Stimulated activated CD4-positive, alpha-beta T cell treated with anti-CD3 and anti-CD28 coated beads, TNF-alpha, amount 100 ng/mL, for 48 hours (primary cell): ENCODE measurements around the gene CD80.
"Not testable (repeated sequence)": the region's sequence is repeated elsewhere in the genome, so short reads cannot be mapped to it uniquely, and the experiment has no call there.

Experiments used
- DNase-seq, 3 donors: peaks; one replicate each; pipeline ENCODE4 v3.0.0-alpha.2; 2020; ENCODE audit warnings: low read depth in 3 of 3

Gene CD80

DNA sequence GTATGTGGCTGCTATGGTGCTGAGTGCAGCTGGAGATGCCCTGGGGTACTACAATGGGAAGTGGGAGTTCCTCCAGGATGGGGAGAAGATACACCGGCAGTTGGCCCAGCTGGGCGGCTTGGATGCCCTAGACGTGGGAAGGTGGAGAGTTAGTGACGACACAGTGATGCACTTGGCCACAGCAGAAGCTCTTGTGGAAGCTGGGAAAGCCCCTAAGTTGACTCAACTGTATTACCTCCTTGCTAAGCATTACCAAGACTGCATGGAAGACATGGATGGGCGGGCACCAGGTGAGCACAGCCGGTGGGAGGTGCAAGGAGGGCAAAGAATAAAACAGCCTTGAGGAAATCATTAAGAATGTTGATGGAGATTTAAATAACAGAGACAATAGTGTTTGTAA, 22.8 kb upstream of the CD80 start:
- DNase-seq = no peak

DNA sequence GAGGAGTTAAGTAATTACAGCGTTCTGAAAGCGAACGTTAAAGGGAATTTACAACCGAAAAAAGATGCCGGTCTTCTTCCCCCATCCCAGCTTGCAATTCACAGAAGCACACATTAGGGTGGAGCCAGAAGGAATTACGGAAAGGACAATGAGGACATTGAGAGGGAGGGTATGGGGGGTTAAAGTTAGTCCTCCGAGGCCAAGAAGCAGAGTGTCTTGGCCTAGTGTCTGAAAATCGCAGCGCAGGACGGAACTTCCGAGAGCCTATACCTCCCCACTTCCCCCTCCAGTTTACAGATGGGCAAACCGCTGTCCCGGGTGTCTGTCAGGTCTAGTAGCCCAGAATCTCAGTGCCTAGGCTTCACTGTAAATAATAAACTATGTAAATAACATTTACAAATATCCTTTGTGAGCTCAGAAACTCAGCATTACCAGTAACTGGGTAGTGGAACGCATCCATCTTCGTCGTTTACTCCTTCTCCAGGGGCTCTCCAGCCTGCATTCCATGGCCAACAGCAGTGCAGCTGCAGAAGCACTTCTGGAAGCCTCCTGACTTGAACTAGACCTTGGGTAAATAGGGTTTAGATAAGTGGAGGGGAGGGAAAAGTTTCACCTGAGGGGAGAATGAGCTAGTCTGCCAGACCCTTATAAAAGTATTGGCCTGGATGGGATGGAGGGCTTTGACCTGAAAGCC, 20.8 kb upstream of the CD80 start:
- no peak for DNase-seq

DNA sequence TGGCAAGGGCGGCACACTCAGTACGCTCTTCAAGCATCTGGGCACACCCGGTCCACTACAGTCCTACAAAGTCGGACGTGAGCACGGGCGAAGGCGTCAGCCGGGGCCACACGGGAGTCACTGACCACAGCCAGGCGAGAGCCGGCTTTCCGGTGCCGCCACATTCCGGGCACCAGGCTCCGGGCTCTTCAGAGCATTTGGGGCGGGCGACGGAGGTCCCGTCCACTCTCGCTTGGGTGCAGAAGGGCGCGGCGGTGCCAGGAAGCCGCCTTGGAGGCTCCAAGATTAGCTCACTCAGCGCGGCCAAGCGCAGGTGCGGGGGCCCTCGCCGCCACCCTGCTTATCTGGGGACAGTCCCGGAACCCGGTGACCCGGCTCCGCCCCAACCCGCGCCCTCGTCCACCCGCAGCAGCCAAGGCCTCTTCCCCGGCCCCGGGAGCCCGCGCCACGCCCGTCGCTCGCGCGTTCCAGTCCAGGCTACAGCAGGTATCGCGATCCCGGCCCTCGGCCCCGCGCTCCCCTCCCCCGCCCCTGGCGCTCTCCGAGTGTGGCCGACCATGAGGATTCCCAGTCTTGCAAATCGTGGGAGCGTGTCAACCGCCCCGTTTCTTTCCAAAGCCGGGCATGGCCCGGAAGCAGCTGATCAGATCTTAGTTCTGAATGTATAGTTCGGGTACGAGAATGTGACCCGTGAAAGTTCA, 20.1 kb upstream of the CD80 start, which contains the start of gene ADPRH:
ADPRH (plus strand) TSS at position 127 of the 701 bp plus-strand sequence. CDS start 2,678 bp downstream, outside the sequence.
- DNase-seq = peak in 1 of 3 donors; percentile 44

DNA sequence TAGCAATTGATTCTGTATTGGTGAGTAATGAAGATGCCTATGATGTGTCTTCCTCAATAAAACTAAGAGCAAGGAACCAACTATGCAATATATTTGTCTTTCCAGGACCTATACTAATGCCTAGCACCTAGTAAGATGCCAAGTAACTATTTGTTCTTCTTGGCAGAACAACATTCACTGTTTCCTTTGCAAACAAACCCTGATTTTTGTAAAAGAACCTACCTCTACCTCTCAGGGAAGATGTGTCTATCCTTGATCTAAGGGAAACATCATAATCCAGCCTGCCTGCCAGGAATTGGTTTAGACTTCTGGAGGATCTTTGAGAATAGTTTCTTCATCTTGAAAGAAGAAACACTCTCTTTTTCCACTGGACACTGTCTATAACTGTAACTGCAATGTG, 16.1 kb upstream of the CD80 start:
- no peak for DNase-seq

DNA sequence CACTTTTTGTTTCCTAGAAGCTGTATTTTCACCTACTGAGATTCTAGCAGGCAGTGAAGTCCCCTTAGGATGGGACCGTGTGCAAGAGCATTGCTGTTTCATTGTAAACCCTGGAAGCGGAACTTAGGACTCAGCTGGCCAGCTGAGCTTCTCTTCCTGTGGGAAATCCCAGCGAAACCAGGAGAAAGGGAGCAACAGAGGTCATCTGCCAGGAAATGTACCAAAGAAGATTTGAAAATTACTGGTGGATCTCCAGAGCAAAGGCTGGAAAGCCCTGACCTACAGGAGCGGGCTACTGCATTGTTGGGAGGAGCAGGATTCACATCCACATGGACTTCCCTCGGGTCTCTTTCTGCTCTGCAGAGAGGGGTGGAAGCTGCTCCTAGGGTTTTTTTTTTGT, 12.3 kb upstream of the CD80 start:
- DNase-seq = no peak

DNA sequence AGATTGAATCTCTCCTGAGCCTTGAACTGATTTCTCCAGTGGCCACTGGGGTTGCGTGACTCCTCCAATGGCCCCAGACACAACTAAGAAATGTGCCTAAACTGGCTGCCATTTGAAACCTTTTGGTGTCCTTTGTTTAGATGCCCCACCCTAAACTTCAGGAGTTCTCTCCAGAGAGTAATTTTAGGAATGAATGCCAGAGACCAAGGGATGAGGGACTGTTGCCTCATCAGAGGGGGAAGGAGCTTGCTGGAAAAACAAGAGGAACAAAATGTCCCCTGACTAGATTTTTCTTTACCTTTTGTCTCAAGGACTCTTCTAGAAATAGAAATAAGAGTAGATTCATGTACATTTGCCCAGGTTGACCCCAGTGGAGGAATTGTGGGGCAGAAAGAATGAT, 11.8 kb upstream of the CD80 start:
- no peak for DNase-seq

DNA sequence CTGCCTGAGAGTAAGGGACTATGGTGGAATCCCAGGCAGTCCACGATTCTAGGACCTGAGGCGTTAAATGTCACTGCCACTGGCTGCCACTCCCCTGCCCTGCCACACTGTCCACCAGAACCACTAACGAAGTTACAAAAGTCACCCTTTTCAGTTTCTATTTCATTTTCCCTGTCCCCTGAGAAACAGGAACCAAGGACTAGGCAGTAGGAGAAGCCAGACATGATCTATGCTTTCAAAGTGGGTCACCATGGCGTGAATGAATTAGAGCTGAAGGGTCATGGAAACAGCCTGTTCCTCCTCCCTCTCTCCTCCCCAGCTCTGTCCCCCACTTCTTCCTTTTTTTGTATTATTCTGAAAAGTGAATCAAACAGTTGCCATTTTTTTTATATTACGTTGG, 10.8 kb upstream of the CD80 start:
- DNase-seq = no peak

DNA sequence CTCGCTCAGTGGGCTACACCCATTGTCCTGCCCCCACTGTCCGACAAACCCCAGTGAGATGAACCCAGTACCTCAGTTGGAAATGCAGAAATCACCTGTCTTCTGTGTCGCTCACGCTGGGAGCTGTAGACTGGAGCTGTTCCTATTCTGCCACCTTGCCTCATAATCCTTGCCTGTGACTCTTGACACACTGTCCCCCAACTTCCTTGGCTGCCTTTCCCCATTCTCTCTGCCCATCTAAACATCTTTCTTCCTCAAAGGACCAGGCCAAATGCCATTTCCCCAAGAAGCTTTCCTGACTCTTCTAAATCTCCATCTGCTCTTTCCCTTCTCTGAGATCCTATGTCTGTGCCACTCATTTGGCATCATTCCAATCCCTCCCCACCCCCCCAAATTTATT, 9.7 kb upstream of the CD80 start:
- no peak for DNase-seq

DNA sequence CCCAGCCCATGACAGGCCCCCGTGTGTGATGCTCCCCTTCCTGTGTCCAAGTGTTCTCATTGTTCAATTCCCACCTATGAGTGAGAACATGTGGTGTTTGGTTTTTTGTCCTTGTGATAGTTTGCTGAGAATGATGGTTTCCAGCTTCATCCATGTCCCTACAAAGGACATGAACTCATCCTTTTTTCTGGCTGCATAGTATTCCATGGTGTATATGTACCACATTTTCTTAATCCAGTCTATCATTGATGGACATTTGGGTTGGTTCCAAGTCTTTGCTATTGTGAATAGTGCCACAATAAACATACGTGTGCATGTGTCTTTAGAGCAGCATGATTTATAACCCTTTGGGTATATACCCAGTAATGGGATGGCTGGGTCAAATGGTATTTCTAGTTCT, 3.9 kb upstream of the CD80 start:
- not testable (repeated sequence) for DNase-seq

DNA sequence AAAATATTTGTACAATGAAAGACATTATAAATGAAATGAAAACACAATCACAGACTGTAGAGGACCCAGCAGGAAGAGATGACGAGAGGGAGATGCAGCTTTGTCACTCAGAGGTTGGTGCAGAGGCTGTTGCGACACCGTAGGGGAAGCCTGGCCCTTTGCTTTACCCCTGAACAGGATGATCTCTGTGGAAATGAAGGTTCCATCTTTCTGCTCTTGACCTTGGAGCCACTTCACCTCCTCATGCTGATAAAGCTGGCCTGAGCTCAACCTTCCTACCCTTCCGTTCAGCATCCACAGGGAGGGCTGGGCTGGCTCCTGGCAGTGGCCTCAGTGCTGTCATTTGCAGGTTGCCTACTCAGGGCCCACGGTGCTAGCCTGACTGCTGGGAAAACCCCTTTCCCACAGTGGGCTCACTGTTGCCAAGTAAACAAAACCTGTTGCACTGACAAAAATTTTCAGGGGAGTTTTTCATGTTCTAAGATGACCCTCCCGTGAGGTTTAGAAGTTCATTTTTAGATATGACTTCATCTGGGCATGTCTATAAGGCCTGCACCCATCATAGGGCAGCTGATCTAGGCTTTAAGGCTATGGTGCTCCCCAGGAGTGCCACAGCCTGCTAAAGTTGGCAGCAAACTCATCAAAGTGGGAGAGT, 3.0 kb upstream of the CD80 start:
- peak in 1 of 3 donors; percentile 11 for DNase-seq

DNA sequence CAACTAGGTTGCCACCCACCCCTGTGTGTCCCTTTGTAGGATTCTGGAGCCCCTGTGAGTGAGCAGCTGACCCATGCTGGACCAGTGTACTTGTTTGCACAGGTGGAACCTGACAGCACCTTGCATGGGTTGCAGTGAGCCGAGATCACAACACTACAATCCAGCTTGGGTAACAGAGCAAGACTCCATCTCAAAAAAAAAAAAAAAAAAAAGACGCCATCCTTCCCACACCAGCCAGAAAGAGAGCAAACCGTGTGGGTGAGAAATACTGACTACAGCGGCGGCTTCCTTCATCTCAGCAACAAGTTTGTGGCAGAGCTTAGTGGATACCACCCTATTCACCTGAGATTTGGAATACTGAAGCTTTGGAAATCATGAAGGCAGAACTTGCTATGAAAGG, 746 bp upstream of the CD80 start:
- no peak for DNase-seq

DNA sequence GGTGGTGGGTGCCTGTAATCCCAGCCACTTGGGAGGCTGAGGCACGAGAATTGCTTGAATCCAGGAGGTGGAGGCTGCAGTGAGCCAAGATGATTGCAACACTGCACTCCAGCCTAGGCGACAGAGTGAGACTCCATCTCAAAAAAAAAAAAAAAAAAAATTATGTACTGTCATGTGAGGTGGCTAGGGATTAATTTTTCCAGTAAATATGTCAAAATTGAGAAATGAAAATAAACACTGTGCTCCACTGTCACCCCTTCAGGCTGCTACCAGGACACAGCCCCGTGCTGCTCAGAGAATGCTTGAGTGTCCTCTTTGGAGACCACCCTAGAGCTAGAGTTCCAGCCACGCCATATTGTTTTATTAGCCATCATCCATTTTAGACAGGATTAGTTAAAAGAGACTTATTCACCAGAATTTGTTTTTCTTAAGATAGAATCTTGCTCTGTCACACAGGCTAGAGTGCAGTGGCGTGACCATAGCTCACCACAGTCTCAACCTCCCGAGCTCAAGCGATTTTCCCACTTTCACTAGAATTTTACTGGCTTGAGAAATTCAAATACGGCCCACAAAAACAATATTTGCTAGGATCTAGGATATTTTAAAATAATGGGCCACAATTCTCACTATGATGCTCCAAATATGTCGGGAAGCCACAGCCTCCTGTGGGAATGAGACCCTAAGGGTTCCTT, 642 bp downstream of the CD80 start:
- DNase-seq = no peak

DNA sequence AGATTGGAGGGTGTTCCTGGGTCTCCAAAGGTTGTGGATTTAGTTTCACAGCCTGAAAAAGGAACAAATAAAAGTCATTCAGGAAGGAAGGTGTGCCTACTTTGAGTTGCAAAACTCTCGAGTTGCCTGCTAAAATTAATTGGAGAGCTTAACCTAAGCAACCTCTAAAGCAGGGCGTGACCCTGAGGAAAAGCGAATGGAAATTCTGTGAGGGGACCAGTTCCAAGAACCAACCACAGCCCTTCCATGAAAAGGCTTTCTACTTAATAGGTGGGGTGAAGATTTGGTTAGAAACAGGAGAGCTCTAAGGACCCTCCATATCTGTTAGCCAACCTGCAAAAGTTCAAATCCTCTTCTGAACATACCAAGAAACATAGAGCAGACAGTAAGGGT, 1.5 kb downstream of the CD80 start:
- no peak for DNase-seq

DNA sequence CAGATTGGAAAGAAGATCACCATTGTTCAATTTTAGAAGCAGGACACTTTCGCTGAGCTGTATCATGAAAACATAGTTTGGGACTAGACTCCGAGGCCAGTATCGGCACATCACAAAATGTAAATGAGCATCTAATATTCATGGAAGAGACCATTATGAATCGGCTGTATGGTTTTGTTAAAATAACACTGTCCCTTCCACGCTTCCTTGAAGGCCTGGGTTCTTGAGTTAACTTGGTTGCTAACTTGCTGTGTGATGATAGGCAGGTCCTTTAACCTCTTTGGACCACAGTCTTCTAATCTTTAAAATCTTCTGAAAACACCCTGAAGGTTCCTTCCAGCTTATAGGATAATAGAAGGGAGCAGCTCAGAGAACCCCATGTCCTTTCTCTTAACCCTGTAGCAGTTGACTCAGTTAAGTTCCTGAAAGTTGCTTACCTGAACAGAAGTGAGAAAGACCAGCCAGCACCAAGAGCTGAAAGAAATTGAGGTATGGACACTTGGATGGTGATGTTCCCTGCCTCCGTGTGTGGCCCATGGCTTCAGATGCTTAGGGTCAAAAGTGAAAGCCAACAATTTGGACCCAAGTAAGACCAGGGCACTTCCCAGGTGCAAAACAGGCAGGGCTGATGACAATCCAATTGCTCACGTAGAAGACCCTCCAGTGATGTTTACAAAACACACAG, 2.1 kb downstream of the CD80 start:
- no peak for DNase-seq

DNA sequence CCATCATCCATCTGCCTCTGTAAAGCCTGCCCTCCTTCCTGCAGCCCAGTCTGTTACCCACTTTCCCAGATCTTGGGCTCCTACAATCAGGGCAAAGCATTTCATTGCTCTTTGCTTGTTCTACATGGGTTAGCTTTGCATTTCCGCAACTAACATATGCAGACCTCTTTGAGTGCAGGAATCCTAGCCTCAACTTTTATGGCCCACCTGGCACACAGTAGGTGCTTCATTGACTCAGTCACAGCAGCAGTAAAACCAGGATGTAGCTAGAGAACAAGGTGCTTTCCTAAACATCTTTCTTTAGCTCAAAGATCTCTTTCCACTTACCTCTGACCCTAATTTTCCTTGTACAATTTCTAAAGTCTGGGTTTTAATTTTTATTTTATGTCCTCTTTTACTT, 3.5 kb downstream of the CD80 start:
- DNase-seq = no peak

DNA sequence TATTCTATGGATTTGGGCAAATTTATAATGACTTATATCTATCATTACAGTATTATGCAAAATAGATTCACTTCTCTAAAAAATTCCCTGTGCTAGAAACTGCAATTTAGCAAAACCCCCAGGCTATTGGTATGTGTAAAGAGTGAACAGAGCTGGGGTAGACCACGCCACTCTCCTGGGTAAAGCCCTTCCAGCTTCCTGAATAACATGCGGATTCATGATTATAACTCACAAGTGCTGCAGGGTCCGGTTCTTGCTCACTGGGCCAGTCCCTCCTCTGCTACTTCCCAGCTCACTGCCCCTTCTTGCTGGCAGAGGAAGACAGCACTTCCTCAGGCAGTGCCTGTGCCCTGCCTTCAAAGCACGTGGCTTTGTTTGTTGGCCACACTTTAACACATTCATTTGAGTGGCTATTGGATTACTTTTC, 4.1 kb downstream of the CD80 start:
- no peak for DNase-seq

DNA sequence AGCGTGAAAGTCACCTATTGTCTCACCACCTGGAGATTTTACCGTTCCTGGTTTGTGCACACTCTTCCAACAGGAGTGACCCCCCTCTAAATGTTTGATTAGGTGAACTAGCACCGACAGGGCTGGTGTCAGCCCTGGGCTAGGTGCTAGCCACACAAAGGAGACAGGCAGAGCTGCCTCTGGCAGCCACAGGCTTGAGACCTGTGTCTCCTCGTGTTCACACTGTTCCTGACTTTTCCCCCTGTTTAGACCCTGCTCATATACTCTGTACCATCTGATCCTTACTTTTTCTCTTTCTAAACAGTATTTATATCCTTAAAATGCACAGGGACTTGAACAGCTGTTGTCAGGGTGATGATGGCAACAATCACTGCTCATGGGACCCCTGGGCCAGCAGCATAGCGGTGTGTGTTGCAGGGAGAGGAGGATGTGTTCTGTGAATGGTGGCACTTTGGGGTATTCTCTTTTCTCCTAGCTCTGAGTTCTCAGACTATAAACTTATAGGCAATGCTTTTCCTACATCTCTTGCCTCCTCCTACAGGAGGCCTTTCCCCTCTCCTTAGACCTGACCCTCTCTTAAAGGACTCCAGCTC, 5.5 kb downstream of the CD80 start:
- no peak for DNase-seq

DNA sequence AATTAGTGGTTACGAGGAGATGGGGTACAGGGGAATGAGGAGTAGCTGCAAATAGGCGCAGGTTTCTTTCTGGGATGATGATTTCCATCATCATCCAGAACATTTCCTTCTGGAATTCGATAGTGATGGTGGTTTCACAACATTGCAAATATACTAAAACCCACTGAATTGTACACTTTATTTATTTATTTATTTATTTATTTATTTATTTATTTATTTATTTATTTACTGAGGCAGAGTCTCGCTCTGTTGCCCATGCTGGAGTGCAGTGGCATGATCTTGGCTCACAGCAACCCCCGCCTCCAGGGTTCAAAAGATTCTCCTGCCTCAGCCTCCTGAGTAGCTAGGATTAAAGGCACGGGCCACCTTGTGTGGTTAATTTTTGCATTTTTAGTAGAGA, 6.5 kb downstream of the CD80 start:
- DNase-seq = not testable (repeated sequence)

DNA sequence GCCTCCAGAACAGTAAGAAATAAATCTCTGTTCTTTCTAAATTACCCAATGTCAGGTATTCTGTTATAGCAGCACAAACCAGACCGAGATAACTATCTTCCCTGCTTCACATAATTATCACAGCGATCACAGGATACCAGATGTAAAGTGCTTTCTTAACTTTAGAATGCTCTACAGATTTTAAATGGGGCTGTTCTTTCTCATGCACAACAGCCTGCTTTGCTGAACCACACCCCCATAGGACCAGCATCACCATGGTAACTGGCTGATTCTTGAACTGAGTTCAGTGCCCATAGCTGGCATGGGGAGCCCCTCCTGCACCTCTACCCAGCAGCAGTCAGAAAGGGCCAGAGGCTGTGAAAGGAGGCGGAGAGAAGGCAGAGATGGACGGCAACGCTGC, 7.8 kb downstream of the CD80 start:
- no peak for DNase-seq

DNA sequence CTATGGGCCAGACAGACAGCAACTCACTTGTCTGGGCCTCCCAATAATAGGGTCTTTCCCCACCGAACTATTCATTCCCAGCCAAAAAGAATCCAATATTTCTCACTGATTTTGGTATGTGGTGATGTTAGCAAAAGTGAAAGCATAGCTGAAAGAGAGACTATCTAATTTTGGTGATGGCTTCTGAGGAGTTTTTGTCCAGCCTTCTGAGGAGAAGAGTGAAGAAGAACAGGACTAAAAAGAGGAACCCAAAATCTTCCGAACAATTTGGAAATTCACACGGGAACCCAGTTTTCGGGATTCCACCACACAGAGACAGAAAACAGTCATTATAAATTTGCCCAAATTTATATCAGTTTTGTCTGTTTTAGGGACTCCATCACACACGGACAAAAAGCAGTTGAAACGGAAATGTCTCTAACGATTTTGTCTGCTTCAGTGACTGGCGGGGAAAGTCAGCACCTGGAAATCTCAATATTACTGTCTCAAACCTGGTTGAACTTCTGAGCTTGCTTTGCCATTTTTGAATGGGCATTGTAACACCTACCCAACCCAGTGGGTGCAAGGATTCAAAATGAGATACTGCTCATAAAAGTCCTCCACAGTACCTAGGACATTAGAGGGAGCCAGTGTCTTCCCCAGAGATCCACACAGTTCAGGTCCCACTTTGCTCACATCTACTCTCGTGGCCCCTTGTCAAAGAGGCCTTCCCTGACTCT, 9.1 kb downstream of the CD80 start:
- no peak for DNase-seq

DNA sequence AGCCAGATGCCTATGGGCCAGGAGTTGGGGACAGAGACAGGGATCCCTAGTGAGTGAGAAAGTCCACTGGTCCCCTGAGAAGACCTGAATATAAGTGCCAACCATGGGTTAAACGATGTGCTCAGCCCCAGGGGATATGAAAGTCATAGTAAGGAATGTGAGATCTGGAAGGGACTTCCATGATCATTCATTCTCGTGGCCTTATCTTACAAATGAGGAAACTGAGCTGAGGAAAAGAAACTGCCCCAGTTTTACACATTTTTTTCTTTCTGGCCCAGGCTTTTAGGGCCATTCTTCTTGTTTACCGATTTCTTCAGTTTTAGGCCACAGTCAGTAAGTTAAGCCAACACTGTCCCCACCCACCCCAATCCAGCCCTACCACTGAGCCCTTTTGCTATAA, 11.1 kb downstream of the CD80 start:
- DNase-seq = no peak
